CD4-positive, alpha-beta T cell (primary cell): ENCODE data around the gene S100A2. TPM values are rescaled to one million over a fixed set of nuclear protein-coding genes. Genes with fewer than 3 reads are reported as not detected.

Source experiments
- ATAC-seq: fragments of 200-7000 bp; cut with Tn5 transposase; one replicate; pipeline ENCODE4 v1.10.0; 2022; ENCODE audit warnings: mild to moderate bottlenecking; ENCODE audit not compliant: poor library complexity
- CTCF ChIA-PET: fragments of 350-600 bp; sonication (Branson Sonifier 250); formaldehyde crosslinking; loops from one replicate; lab custom pipeline; 2021; ENCODE audit warnings: antibody characterized with exemption, inconsistent platforms; lab: Charles Lee
- POLR2A ChIA-PET: fragments of 350-600 bp; sonication (Branson Sonifier 250); formaldehyde crosslinking; loops from one replicate; lab custom pipeline; 2021; ENCODE audit warnings: antibody characterized with exemption, inconsistent platforms; lab: Charles Lee
- DNase-seq, 14 experiments: peaks; one replicate each; pipeline ENCODE4 v3.0.0-alpha.2; 2013 to 2020; ENCODE audit warnings: mixed read lengths in 2 of 14
- H3K27ac ChIP-seq, 2 donors: one replicate each; pipeline versions ENCODE4 v1.5.1 to v1.7.0; 2013; ENCODE audit warnings: low read length in 2 of 2, low read depth in 1 of 2, mild to moderate bottlenecking in 1 of 2
- H3K27me3 ChIP-seq, 2 experiments: 1 replicate in 1 of 2; 2 replicates in 1 of 2; pipeline versions ENCODE4 v1.6.1 to v1.7.0; 2013; ENCODE audit warnings: low read length in 2 of 2, control low read depth in 1 of 2, mild to moderate bottlenecking in 1 of 2, moderate library complexity in 1 of 2; ENCODE audit not compliant: insufficient read depth in 2 of 2, control insufficient read depth in 1 of 2
- H3K36me3 ChIP-seq: one replicate; pipeline ENCODE4 v1.6.1; 2013; ENCODE audit warnings: low read length, control low read depth; ENCODE audit not compliant: insufficient read depth
- H3K4me1 ChIP-seq: one replicate; pipeline ENCODE4 v1.6.1; 2013; ENCODE audit warnings: low read length, control low read depth; ENCODE audit not compliant: insufficient read depth
- H3K4me3 ChIP-seq: one replicate; pipeline ENCODE4 v1.5.1; 2013; ENCODE audit warnings: mild to moderate bottlenecking, low read length, moderate library complexity
- H3K9me3 ChIP-seq, 2 experiments: 1 replicate in 1 of 2; 2 replicates in 1 of 2; pipeline versions ENCODE4 v1.6.1 to v1.7.0; 2013; ENCODE audit warnings: low read length in 2 of 2, mild to moderate bottlenecking in 2 of 2, control low read depth in 1 of 2, moderate library complexity in 1 of 2; ENCODE audit not compliant: control insufficient read depth in 1 of 2, insufficient read depth in 1 of 2
- H3K27ac Mint-ChIP-seq: one replicate; pipeline ENCODE4 v1.8.0; 2020; ENCODE audit warnings: mixed read lengths
- H3K27me3 Mint-ChIP-seq: one replicate; pipeline ENCODE4 v1.8.0; 2021; ENCODE audit warnings: mixed read lengths
- H3K36me3 Mint-ChIP-seq: one replicate; pipeline ENCODE4 v1.8.0; 2021; ENCODE audit warnings: low read depth, mixed read lengths
- H3K4me1 Mint-ChIP-seq: one replicate; pipeline ENCODE4 v1.8.0; 2021; ENCODE audit warnings: low read depth, mixed read lengths
- H3K4me3 Mint-ChIP-seq: one replicate; pipeline ENCODE4 v1.8.0; 2020; ENCODE audit warnings: mild to moderate bottlenecking, mixed read lengths
- H3K9me3 Mint-ChIP-seq: one replicate; pipeline ENCODE4 v1.8.0; 2020; ENCODE audit warnings: mixed read lengths
- intact Hi-C, 2 experiments: fragments of 100-400 bp; cut with DNase I in 1 of 2; cut with micrococcal nuclease in 1 of 2; formaldehyde crosslinking; loops; one replicate each; pipeline versions ENCODE4 v1.15.1 to v1.9.0; 2023 to 2025; cut with DNase I, micrococcal nuclease
- total RNA-seq, 174 experiments: library from RNA in 2 of 174; stranded (reverse) in 2 of 174; gene quantifications; one replicate each; pipeline ENCODE4 v1.2.3 and lab custom pipeline; 2021 to 2026
- TF ChIP-seq, protein P1 (sequence below): fragments of 200-600 bp; IDR thresholded peaks from one replicate; pipeline ENCODE4 v1.8.0; 2022; ENCODE audit warnings: antibody characterized with exemption, mild to moderate bottlenecking

S100A2 gene
- total RNA-seq, 2 experiments from 2014 or later: not detected

DNA sequence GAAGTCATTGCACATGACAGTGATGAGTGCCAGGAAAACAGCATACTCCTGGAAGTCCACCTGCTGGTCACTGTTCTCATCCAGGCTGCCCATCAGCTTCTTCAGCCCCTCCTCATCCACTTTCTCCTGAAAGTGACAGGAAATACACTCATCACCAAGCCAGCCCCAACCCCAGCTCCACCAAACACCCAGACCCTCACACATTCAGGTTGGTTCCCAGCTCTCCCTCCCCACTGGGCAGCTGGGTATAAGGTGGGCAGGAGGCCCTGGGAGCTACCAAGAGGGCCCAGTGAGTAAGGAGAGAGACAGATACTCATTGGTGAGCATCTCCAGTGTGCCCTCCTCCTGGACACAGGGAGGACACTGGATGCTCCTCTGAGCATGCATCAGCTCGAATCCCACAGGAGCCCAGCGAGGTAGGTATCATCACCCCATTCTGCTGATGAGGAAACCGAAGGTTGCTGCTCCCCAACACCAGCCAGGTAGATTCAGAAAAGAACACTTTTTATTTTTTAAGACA is 4.1 kb downstream of the S100A2 start:
- H3K36me3 ChIP-seq: no peaks in the 10 kb centered on the region
- ATAC-seq (no peak), DNase-seq (no peak)
- intact Hi-C loops: no loop called here
- ChIA-PET CTCF (no interaction called here), POLR2A (interaction anchor here (0.8 to 1.2 kb wide), 3 partner anchors 16 to 26 kb away, joined by 3 to 4 read pairs (median 4); partner anchors contain the start of genes S100A4 and S100A6)
- TF ChIP-seq, protein P1, sequence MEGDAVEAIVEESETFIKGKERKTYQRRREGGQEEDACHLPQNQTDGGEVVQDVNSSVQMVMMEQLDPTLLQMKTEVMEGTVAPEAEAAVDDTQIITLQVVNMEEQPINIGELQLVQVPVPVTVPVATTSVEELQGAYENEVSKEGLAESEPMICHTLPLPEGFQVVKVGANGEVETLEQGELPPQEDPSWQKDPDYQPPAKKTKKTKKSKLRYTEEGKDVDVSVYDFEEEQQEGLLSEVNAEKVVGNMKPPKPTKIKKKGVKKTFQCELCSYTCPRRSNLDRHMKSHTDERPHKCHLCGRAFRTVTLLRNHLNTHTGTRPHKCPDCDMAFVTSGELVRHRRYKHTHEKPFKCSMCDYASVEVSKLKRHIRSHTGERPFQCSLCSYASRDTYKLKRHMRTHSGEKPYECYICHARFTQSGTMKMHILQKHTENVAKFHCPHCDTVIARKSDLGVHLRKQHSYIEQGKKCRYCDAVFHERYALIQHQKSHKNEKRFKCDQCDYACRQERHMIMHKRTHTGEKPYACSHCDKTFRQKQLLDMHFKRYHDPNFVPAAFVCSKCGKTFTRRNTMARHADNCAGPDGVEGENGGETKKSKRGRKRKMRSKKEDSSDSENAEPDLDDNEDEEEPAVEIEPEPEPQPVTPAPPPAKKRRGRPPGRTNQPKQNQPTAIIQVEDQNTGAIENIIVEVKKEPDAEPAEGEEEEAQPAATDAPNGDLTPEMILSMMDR: no peak
- no peaks in the 10 kb centered on the region for H3K9me3 ChIP-seq
- Mint-ChIP-seq H3K9me3 (no peaks in the 10 kb centered on the region), H3K36me3 (no peaks in the 10 kb centered on the region), H3K27ac (no peak overlapping the region), H3K27me3 (no peaks in the 10 kb centered on the region), H3K4me3 (no peak overlapping the region), H3K4me1 (peaks cover 10% of the 10 kb centered on the region)
- H3K27me3 ChIP-seq: no peaks in the 10 kb centered on the region
- no peak overlapping the region for H3K4me3 ChIP-seq
- H3K4me1 ChIP-seq: peaks cover 14% of the 10 kb centered on the region
- H3K27ac ChIP-seq: no peak overlapping the region

DNA sequence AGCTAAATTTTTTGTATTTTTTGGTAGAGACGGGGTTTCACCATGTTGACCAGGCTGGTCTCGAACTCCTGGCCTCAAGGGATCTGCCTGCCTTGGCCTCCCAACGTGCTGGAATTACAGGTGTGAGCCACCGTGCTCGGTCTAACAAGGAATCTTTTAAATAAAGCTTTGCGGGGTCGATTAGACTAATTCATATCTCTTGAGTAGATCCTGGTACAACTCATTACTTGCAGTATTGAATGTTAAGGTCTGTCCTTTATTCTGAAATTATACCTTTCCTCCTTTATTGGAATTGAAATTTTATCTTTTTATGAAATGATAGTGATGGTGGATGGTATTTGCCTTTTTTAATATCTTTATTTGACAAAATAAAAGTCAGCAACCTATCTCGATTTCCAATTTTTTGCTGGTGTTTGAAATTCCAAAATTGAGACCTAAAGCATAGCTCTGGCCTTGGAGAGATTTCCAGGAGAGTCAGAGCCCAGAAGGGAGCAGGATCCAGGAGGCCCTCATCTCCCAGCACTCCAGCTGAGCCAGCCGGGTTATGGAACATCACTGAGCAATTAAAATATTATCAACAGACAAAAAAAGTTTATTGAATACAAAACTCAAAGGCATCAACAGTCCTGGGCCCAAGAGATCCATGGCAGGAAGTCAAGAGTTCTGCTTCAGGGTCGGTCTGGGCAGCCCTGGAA is 4.7 kb downstream of the S100A2 start:
- intact Hi-C loops: no loop called here
- CTCF ChIA-PET: no interaction called here
- peaks cover 8% of the 10 kb centered on the region for H3K4me1 ChIP-seq
- H3K36me3 ChIP-seq: no peaks in the 10 kb centered on the region
- Mint-ChIP-seq H3K4me1 (peaks cover 4% of the 10 kb centered on the region), H3K27ac (no peak overlapping the region), H3K4me3 (no peak overlapping the region), H3K9me3 (no peaks in the 10 kb centered on the region), H3K27me3 (no peaks in the 10 kb centered on the region), H3K36me3 (no peaks in the 10 kb centered on the region)
- H3K27me3 ChIP-seq: no peaks in the 10 kb centered on the region
- H3K9me3 ChIP-seq: no peaks in the 10 kb centered on the region
- DNase-seq (no peak), ATAC-seq (no peak)
- no peak overlapping the region for H3K27ac ChIP-seq
- POLR2A ChIA-PET: interaction anchor here (0.8 kb wide), 1 partner anchor 16 kb away, joined by 4 read pairs; the partner anchor contains the start of gene S100A4
- TF ChIP-seq, protein P1: no peak
- H3K4me3 ChIP-seq: no peak overlapping the region

DNA sequence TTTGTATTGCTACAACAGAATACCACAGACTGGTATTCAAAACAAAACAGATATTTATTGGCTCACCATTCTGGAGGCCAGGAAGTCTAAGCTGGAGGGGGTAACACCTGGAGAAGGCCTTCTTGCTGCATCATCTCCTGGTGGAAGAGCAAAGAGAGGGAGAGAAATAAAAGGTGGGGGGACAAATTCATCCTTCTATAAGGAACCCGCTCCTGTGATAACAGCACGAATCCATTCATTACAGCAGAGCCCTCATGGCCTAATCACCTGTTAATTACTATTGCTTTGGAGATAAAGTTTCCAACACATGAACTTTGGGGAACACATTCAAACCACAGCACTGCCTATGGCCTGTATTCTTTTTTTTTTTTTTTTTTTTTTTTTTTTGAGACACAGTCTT is 5.4 kb downstream of the S100A2 start:
- H3K4me1 ChIP-seq: peaks cover under 1% of the 10 kb centered on the region

More for the DNA sequence above, 5.4 kb downstream of the S100A2 start:
- POLR2A ChIA-PET: no interaction called here
- Mint-ChIP-seq H3K27ac (no peak overlapping the region), H3K9me3 (no peaks in the 10 kb centered on the region), H3K36me3 (no peaks in the 10 kb centered on the region), H3K4me3 (no peak overlapping the region), H3K4me1 (no peaks in the 10 kb centered on the region), H3K27me3 (no peaks in the 10 kb centered on the region)
- Histone ChIP-seq H3K27me3 (no peaks in the 10 kb centered on the region), H3K9me3 (no peaks in the 10 kb centered on the region), H3K4me3 (no peak overlapping the region), H3K27ac (no peak overlapping the region), H3K36me3 (no peaks in the 10 kb centered on the region)
- CTCF ChIA-PET: no interaction called here
- TF ChIP-seq, protein P1: no peak
- DNase-seq (no peak), ATAC-seq (no peak)
- intact Hi-C loops: no loop called here
